PC-9 (cell line): ENCODE measurements around the gene ETV3L.

Source experiments
- EZH2 ChIP-seq: fragments of 200-600 bp; sonication (generic); IDR thresholded peaks from 2 replicates; pipeline ENCODE4 v1.8.0; 2017; ENCODE audit warnings: antibody characterized with exemption, low read depth
- TF ChIP-seq, protein P1 (sequence below): fragments of 200-600 bp; sonication (generic); conservative IDR thresholded peaks from 2 replicates; pipeline ENCODE4 v1.6.1; 2017; ENCODE audit warnings: mixed run types, antibody characterized with exemption, mild to moderate bottlenecking, moderate library complexity

DNA sequence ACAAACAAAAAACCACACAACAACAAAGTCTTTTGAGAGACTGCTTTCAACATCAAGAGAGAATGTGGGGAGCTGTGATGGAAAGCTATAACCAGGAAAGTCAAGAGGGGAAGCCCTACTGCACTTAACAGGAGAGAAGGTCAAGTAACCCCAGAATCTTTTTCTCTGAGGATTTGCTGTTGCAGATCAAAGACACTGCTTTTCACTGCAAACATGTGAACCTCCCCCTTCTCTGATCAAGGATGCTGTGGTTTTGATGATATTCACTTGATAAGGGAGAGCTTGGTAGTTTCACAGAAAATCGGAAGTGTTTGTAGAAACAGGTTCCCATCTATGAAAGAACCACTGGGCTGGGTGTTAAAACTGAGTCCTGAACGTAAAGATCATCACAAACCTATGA is 33.8 kb upstream of the ETV3L start:
- no peak for TF ChIP-seq EZH2
- TF ChIP-seq, protein P1, sequence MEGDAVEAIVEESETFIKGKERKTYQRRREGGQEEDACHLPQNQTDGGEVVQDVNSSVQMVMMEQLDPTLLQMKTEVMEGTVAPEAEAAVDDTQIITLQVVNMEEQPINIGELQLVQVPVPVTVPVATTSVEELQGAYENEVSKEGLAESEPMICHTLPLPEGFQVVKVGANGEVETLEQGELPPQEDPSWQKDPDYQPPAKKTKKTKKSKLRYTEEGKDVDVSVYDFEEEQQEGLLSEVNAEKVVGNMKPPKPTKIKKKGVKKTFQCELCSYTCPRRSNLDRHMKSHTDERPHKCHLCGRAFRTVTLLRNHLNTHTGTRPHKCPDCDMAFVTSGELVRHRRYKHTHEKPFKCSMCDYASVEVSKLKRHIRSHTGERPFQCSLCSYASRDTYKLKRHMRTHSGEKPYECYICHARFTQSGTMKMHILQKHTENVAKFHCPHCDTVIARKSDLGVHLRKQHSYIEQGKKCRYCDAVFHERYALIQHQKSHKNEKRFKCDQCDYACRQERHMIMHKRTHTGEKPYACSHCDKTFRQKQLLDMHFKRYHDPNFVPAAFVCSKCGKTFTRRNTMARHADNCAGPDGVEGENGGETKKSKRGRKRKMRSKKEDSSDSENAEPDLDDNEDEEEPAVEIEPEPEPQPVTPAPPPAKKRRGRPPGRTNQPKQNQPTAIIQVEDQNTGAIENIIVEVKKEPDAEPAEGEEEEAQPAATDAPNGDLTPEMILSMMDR: no peak
